DND-41 (cell line): Measurements from ENCODE around the gene FOXO3.

Experiments used
- ATAC-seq: fragments of 200-7000 bp; cut with Tn5 transposase; 3 replicates; pipeline ENCODE4 v1.9.1; 2021; ENCODE audit warnings: low read depth; ENCODE audit not compliant: insufficient read depth
- DNase-seq: peaks from one replicate; pipeline ENCODE4 v3.0.0-alpha.2; 2020
- H2AFZ ChIP-seq: 2 replicates; pipeline ENCODE4 v1.6.0; 2012; ENCODE audit warnings: low read depth, low read length
- H3K27ac ChIP-seq: 2 replicates; pipeline ENCODE4 v1.5.1; 2012; ENCODE audit warnings: low read length, inconsistent platforms
- H3K27me3 ChIP-seq: fragments of 200-600 bp; sonication (generic); 2 replicates; pipeline ENCODE4 v1.6.0; 2012; ENCODE audit warnings: low read length, mild to moderate bottlenecking, inconsistent platforms; ENCODE audit not compliant: insufficient read depth, poor library complexity
- H3K36me3 ChIP-seq: 2 replicates; pipeline ENCODE4 v1.5.1; 2012; ENCODE audit warnings: low read length, inconsistent platforms; ENCODE audit not compliant: insufficient read depth
- H3K4me1 ChIP-seq: 2 replicates; pipeline ENCODE4 v1.5.1; 2012; ENCODE audit warnings: mild to moderate bottlenecking, low read length; ENCODE audit not compliant: insufficient read depth
- H3K4me2 ChIP-seq: 2 replicates; pipeline ENCODE4 v1.6.0; 2012; ENCODE audit warnings: mild to moderate bottlenecking, moderate library complexity, low read length, inconsistent platforms; ENCODE audit not compliant: insufficient read depth
- H3K4me3 ChIP-seq, 2 experiments: fragments of 200-600 bp in 1 of 2; shearing (Covaris generic) in 1 of 2; 2 replicates each; pipeline ENCODE4 v1.5.1; 2012 to 2016; ENCODE audit warnings: inconsistent platforms in 2 of 2, low read length in 2 of 2, mild to moderate bottlenecking in 2 of 2, low read depth in 1 of 2, moderate library complexity in 1 of 2
- H3K79me2 ChIP-seq: 2 replicates; pipeline ENCODE4 v1.6.0; 2012; ENCODE audit warnings: low read length, inconsistent platforms; ENCODE audit not compliant: insufficient read depth
- H3K9ac ChIP-seq: 2 replicates; pipeline ENCODE4 v1.6.0; 2012; ENCODE audit warnings: low read depth, mild to moderate bottlenecking, inconsistent platforms, low read length, moderate library complexity
- H3K9me3 ChIP-seq: 2 replicates; pipeline ENCODE4 v1.5.1; 2012; ENCODE audit warnings: low read length, moderate library complexity, mild to moderate bottlenecking, inconsistent platforms; ENCODE audit not compliant: insufficient read depth, severe bottlenecking
- H4K20me1 ChIP-seq: 2 replicates; pipeline ENCODE4 v1.6.0; 2012; ENCODE audit warnings: low read length; ENCODE audit not compliant: insufficient read depth
- CTCF ChIP-seq: IDR thresholded peaks from 2 replicates; pipeline ENCODE4 v1.5.1; 2012; ENCODE audit warnings: borderline replicate concordance, low read length, moderate library complexity, mild to moderate bottlenecking; ENCODE audit not compliant: poor library complexity, severe bottlenecking; ENCODE audit errors: extremely low read depth
- EZH2 ChIP-seq: IDR thresholded peaks from 3 replicates; pipeline ENCODE4 v1.6.1; 2012; ENCODE audit warnings: borderline replicate concordance, low read depth, mild to moderate bottlenecking, moderate library complexity, low read length, inconsistent platforms; ENCODE audit not compliant: severe bottlenecking

The FOXO3 gene

GRCh38 chr6:108684771-108685329 is 124.1 kb downstream of the FOXO3 start:
- H4K20me1 ChIP-seq, result no peaks in the 10 kb centered on the region
- no peaks in the 10 kb centered on the region for H3K9me3 ChIP-seq
- no peak overlapping the region for H3K4me3 ChIP-seq
- no peak for ATAC-seq
- no peak overlapping the region for H3K9ac ChIP-seq
- TF ChIP-seq CTCF, result no peak
- no peak for TF ChIP-seq EZH2
- 0 out of 2 replicates have a peak, but pooled peaks cover 1% of the 10 kb centered on the region for H3K36me3 ChIP-seq
- no peak overlapping the region for H3K27ac ChIP-seq
- DNase-seq, result no peak
- H2AFZ ChIP-seq, result no peak overlapping the region
- no peaks in the 10 kb centered on the region for H3K79me2 ChIP-seq
- H3K4me2 ChIP-seq, result no peak overlapping the region
- no peaks in the 10 kb centered on the region for H3K4me1 ChIP-seq
- no peaks in the 10 kb centered on the region for H3K27me3 ChIP-seq

GRCh38 chr6:108685970-108686369 is 125.3 kb downstream of the FOXO3 start:
- Histone ChIP-seq H3K4me2 (no peak overlapping the region), H3K4me3 (no peak overlapping the region), H3K9ac (no peak overlapping the region), H4K20me1 (peaks cover 6% of the 10 kb centered on the region), H3K36me3 (no peaks in the 10 kb centered on the region), H3K27me3 (no peaks in the 10 kb centered on the region), H2AFZ (no peak overlapping the region), H3K79me2 (no peaks in the 10 kb centered on the region), H3K27ac (no peak overlapping the region), H3K9me3 (no peaks in the 10 kb centered on the region), H3K4me1 (peaks cover 8% of the 10 kb centered on the region)
- TF ChIP-seq CTCF (no peak), EZH2 (no peak)
- DNase-seq, result no peak
- peak; percentile 32; the same call in 2 of the 3 replicates for ATAC-seq

GRCh38 chr6:108686896-108687295 is 126.2 kb downstream of the FOXO3 start:
- no peak overlapping the region for H3K27ac ChIP-seq
- H3K79me2 ChIP-seq, result no peaks in the 10 kb centered on the region
- ATAC-seq, result no peak

More at GRCh38 chr6:108686896-108687295, 126.2 kb downstream of the FOXO3 start:
- no peak for DNase-seq
- H3K9me3 ChIP-seq, result no peaks in the 10 kb centered on the region
- H4K20me1 ChIP-seq, result peaks cover 6% of the 10 kb centered on the region
- no peak overlapping the region for H3K4me2 ChIP-seq
- no peak overlapping the region for H2AFZ ChIP-seq
- H3K36me3 ChIP-seq, result no peaks in the 10 kb centered on the region
- H3K27me3 ChIP-seq, result no peaks in the 10 kb centered on the region
- H3K4me1 ChIP-seq, result peaks cover 16% of the 10 kb centered on the region
- no peak overlapping the region for H3K9ac ChIP-seq
- TF ChIP-seq EZH2 (no peak), CTCF (no peak)
- no peak overlapping the region for H3K4me3 ChIP-seq
